ENCODE data around the gene CARD11.
A peak's percentile ranks its signal among the peaks of the same experiment; 100 is the strongest.

Gene CARD11

DNA sequence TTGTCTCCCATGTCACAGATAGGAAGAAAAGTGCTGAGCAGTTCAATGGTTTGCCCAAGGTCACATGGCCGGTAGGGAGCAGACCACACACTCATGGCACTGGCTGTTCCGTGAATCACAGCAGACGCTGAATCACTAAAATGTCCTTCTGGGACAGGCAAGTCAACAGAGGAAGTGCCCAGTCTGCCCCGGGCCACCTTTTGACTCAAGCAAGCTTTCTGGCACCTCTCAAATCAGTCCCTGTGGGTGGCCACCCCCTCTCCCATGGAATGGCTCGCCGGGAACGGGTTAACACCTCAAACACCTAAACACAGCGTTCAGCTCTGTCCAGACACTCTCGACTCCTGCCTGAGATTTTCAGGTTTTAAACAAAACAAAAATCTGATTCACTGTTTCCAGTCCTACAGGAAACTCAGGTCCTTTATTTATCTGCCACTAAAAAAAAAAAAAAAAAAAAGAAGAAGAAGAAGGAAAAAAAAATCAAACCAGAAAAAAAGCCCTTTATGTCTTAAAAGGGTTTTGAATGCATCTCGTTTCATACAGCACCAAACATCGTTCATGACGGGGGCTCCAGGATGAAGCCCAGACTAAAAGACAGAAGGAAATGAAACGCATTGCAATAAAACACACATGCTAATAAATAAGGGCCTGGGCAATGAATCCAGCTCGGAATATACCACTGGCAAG, 15.5 kb downstream of the CARD11 start:
- ATAC-seq = peak; percentile 32; the same call in 1 of the 3 replicates
- TF ChIP-seq, protein P1, sequence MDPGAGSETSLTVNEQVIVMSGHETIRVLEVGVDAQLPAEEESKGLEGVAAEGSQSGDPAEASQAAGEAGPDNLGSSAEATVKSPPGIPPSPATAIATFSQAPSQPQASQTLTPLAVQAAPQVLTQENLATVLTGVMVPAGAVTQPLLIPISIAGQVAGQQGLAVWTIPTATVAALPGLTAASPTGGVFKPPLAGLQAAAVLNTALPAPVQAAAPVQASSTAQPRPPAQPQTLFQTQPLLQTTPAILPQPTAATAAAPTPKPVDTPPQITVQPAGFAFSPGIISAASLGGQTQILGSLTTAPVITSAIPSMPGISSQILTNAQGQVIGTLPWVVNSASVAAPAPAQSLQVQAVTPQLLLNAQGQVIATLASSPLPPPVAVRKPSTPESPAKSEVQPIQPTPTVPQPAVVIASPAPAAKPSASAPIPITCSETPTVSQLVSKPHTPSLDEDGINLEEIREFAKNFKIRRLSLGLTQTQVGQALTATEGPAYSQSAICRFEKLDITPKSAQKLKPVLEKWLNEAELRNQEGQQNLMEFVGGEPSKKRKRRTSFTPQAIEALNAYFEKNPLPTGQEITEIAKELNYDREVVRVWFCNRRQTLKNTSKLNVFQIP (CRISPR knock-in tag; IDR thresholded peaks at IDR 0.05; ENCODE audit: borderline replicate concordance, low read depth) = no peak
- TF ChIP-seq, protein P2, sequence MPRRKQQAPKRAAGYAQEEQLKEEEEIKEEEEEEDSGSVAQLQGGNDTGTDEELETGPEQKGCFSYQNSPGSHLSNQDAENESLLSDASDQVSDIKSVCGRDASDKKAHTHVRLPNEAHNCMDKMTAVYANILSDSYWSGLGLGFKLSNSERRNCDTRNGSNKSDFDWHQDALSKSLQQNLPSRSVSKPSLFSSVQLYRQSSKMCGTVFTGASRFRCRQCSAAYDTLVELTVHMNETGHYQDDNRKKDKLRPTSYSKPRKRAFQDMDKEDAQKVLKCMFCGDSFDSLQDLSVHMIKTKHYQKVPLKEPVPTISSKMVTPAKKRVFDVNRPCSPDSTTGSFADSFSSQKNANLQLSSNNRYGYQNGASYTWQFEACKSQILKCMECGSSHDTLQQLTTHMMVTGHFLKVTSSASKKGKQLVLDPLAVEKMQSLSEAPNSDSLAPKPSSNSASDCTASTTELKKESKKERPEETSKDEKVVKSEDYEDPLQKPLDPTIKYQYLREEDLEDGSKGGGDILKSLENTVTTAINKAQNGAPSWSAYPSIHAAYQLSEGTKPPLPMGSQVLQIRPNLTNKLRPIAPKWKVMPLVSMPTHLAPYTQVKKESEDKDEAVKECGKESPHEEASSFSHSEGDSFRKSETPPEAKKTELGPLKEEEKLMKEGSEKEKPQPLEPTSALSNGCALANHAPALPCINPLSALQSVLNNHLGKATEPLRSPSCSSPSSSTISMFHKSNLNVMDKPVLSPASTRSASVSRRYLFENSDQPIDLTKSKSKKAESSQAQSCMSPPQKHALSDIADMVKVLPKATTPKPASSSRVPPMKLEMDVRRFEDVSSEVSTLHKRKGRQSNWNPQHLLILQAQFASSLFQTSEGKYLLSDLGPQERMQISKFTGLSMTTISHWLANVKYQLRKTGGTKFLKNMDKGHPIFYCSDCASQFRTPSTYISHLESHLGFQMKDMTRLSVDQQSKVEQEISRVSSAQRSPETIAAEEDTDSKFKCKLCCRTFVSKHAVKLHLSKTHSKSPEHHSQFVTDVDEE (CRISPR knock-in tag; IDR thresholded peaks at IDR 0.05) = 0 out of 2 replicates have a peak, but pooled peaks have one; percentile 11
- TF ChIP-seq ZC3H10 (CRISPR knock-in tag; IDR thresholded peaks at IDR 0.05) (no peak), RARB (CRISPR knock-in tag; IDR thresholded peaks at IDR 0.05) (no peak)

DNA sequence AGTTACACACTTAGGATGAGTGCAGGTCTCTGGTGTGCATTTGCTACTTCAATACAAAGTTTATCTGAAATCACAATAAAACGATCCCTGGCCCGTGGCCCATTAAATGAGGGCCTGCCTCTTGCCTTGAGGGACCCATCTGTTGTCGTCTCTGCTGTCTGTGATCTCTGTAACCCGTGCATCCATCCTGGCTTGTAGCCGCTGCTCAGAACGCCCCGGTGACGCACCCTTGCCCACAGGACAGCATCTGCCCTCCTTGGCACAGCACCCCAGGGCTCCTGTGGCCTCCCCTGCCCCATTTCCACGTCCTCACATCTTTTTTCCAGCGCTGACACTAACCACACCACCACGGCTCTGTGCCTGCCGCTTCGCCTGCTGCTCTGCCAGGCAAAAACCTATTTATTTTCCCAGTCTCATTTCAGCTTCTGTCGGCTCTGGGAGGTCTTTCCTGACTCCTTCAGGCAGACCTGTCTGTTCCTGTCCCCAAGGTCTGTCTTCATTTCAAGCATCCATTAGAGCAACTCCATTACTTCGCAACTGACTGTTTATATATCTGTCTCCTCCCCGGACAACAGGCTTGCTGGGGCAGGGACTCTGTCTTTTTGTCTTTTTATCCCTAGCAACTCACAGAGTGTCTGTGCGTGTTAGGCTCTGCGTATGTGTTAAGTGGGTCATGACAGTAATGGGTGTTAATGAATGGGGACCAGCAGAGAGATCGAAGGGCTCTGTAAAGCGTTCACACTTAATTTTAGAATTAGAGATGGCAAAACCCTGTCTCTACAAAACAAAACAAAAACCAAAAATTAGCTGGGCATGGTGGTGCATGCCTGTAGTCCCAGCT, 16.4 kb downstream of the CARD11 start:
- TF ChIP-seq ZNF70 (CRISPR knock-in tag; IDR thresholded peaks at IDR 0.05) (peak; percentile 24; the same call in 1 of the 2 replicates), ARNTL (CRISPR knock-in tag; IDR thresholded peaks at IDR 0.05; ENCODE audit: borderline replicate concordance, low read depth) (no peak), SNAI2 (CRISPR knock-in tag; IDR thresholded peaks at IDR 0.05) (no peak), BACH2 (CRISPR knock-in tag; IDR thresholded peaks at IDR 0.05; ENCODE audit: borderline replicate concordance) (no peak), ZNF8 (CRISPR knock-in tag; IDR thresholded peaks at IDR 0.05) (no peak), ZFP30 (CRISPR knock-in tag; IDR thresholded peaks at IDR 0.05) (no peak), TCF4 (CRISPR knock-in tag; IDR thresholded peaks at IDR 0.05; ENCODE audit: borderline replicate concordance) (peak; percentile 77; the same call in 1 of the 2 replicates), ZFP3 (CRISPR knock-in tag; IDR thresholded peaks at IDR 0.05) (no peak), RARB (CRISPR knock-in tag; IDR thresholded peaks at IDR 0.05) (no peak), TOX (CRISPR knock-in tag; IDR thresholded peaks at IDR 0.05; ENCODE audit: borderline replicate concordance) (no peak), OSR1 (CRISPR knock-in tag; IDR thresholded peaks at IDR 0.05) (no peak), CSDC2 (CRISPR knock-in tag; IDR thresholded peaks at IDR 0.05) (no peak), ZNF565 (CRISPR knock-in tag; conservative IDR thresholded peaks at IDR 0.05; ENCODE audit: low read depth) (no peak)
- TF ChIP-seq, protein P3, sequence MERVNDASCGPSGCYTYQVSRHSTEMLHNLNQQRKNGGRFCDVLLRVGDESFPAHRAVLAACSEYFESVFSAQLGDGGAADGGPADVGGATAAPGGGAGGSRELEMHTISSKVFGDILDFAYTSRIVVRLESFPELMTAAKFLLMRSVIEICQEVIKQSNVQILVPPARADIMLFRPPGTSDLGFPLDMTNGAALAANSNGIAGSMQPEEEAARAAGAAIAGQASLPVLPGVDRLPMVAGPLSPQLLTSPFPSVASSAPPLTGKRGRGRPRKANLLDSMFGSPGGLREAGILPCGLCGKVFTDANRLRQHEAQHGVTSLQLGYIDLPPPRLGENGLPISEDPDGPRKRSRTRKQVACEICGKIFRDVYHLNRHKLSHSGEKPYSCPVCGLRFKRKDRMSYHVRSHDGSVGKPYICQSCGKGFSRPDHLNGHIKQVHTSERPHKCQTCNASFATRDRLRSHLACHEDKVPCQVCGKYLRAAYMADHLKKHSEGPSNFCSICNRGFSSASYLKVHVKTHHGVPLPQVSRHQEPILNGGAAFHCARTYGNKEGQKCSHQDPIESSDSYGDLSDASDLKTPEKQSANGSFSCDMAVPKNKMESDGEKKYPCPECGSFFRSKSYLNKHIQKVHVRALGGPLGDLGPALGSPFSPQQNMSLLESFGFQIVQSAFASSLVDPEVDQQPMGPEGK (CRISPR knock-in tag; IDR thresholded peaks at IDR 0.05; ENCODE audit: borderline replicate concordance) = no peak
- TF ChIP-seq, protein P4, sequence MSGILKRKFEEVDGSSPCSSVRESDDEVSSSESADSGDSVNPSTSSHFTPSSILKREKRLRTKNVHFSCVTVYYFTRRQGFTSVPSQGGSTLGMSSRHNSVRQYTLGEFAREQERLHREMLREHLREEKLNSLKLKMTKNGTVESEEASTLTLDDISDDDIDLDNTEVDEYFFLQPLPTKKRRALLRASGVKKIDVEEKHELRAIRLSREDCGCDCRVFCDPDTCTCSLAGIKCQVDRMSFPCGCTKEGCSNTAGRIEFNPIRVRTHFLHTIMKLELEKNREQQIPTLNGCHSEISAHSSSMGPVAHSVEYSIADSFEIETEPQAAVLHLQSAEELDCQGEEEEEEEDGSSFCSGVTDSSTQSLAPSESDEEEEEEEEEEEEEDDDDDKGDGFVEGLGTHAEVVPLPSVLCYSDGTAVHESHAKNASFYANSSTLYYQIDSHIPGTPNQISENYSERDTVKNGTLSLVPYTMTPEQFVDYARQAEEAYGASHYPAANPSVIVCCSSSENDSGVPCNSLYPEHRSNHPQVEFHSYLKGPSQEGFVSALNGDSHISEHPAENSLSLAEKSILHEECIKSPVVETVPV (CRISPR knock-in tag; IDR thresholded peaks at IDR 0.05) = no peak
- TF ChIP-seq, protein P5, sequence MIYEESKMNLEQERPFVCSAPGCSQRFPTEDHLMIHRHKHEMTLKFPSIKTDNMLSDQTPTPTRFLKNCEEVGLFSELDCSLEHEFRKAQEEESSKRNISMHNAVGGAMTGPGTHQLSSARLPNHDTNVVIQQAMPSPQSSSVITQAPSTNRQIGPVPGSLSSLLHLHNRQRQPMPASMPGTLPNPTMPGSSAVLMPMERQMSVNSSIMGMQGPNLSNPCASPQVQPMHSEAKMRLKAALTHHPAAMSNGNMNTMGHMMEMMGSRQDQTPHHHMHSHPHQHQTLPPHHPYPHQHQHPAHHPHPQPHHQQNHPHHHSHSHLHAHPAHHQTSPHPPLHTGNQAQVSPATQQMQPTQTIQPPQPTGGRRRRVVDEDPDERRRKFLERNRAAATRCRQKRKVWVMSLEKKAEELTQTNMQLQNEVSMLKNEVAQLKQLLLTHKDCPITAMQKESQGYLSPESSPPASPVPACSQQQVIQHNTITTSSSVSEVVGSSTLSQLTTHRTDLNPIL (CRISPR knock-in tag; IDR thresholded peaks at IDR 0.05; ENCODE audit: low read depth) = no peak
- TF ChIP-seq, protein P2 (CRISPR knock-in tag; IDR thresholded peaks at IDR 0.05) = peak; percentile 84; the same call in 1 of the 2 replicates
- TF ChIP-seq, protein P1 (CRISPR knock-in tag; IDR thresholded peaks at IDR 0.05; ENCODE audit: borderline replicate concordance, low read depth) = no peak
- peak; percentile 66; the same call in 2 of the 3 replicates for ATAC-seq

All from SK-N-SH treated with all-trans-retinoic acid at 6 μM for 48 hours (cell line).